Motor neuron (in vitro differentiated cells): Measurements from ENCODE around the gene CUL2. TPM values are rescaled to one million over a fixed set of nuclear protein-coding genes. Genes with fewer than 3 reads are reported as not detected.

Experiments used
- ATAC-seq, 8 experiments: fragments of 200-7000 bp; cut with Tn5 transposase; replicated peaks in 6 of 8; 2 replicates each; pipeline ENCODE4 v1.8.0; 2021; ENCODE audit warnings: mild to moderate bottlenecking in 8 of 8, moderate library complexity in 8 of 8
- H3K27ac ChIP-seq, 2 donors: fragments of 250-450 bp; sonication (Bioruptor Pico); 2 replicates each; pipeline ENCODE4 v1.9.0; 2021; ENCODE audit warnings: antibody characterized with exemption in 2 of 2, mild to moderate bottlenecking in 2 of 2, moderate library complexity in 1 of 2
- H3K4me1 ChIP-seq, 2 donors: fragments of 250-450 bp; sonication (Bioruptor Pico); replicated peaks in 1 of 2; 2 replicates each; pipeline ENCODE4 v1.6.1; 2021; ENCODE audit warnings: antibody characterized with exemption in 2 of 2, mild to moderate bottlenecking in 2 of 2, moderate library complexity in 1 of 2
- H3K4me3 ChIP-seq, 5 donors: fragments of 250-450 bp; sonication (Bioruptor Pico); 2 replicates each; pipeline ENCODE4 v1.9.0; 2021; ENCODE audit warnings: antibody characterized with exemption in 5 of 5, mild to moderate bottlenecking in 5 of 5, moderate library complexity in 4 of 5
- WGBS, 10 experiments: fragments of 450-650 bp; shearing (Covaris generic); methylation state at CpG; one replicate each; pipeline ENCODE4 v1.0.0; 2022; 5-methylcytosine and 5-hydroxymethylcytosine counted together
- in situ Hi-C, 9 experiments: fragments of 400-800 bp; cut with MboI; loops; one replicate each; pipeline ENCODE4 v1.15.0; 2021; ENCODE audit warnings: low sequenced_read_pairs in 9 of 9, low pct_unique_long_range_greater_than_20kb in 2 of 9; ENCODE audit not compliant: unreplicated experiment in 9 of 9
- total RNA-seq, 8 experiments: library from RNA; unstranded; fragments of 300-600 nt; gene quantifications; 2 replicates each; pipeline versions ENCODE4 v1.2.3 to v1.2.4, GENCODE V29; 2022

The CUL2 gene
- total RNA-seq, 8 experiments from 2014 or later: 19.9 to 35.5 (median 30.2) TPM

GRCh38 chr10:34967335-34967880 lies 122.7 kb downstream of the CUL2 start:
- 35 to 100% (median 84%) methylated on average over 1 to 11 of the region's 14 CpGs; no CpG with 5 or more reads in 2 of the 10 experiments for WGBS, 10 experiments
- Histone ChIP-seq H3K27ac (no peak overlapping the region), H3K4me3 (no peak overlapping the region), H3K4me1 (peaks cover 0 to 12% of the 10 kb centered on the region in 2 donors)
- in situ Hi-C loops: loop anchor here in 1 of 9 experiments (25.0 kb wide), 1 partner anchor 255 kb away; no protein-coding TSS in a partner anchor
- peak in 1 of 8 experiments; percentile 81 for ATAC-seq

GRCh38 chr10:34966451-34966850 lies 123.7 kb downstream of the CUL2 start:
- H3K4me3 ChIP-seq: no peak overlapping the region
- ATAC-seq: peak in 4 of 8 experiments; percentile 19 to 89 (median 70)
- WGBS, 10 experiments: 63 to 100% (median 80%) methylated on average over 1 to 5 of the region's 5 CpGs
- H3K4me1 ChIP-seq: peaks cover 0 to 11% of the 10 kb centered on the region in 2 donors
- in situ Hi-C loops: loop anchor here in 1 of 9 experiments (25.0 kb wide), 1 partner anchor 254 kb away; no protein-coding TSS in a partner anchor
- H3K27ac ChIP-seq: no peak overlapping the region

GRCh38 chr10:34966040-34966439 lies 124.1 kb downstream of the CUL2 start:
- peak in 1 of 8 experiments; percentile 58 for ATAC-seq
- in situ Hi-C loops: loop anchor here in 1 of 9 experiments (25.0 kb wide), 1 partner anchor 254 kb away; no protein-coding TSS in a partner anchor
- WGBS, 10 experiments: 83 to 100% methylated on average over 1 to 2 of the region's 5 CpGs; no CpG with 5 or more reads in 8 of the 10 experiments

GRCh38 chr10:34964166-34964800 lies 125.9 kb downstream of the CUL2 start:
- H3K4me3 ChIP-seq: no peak overlapping the region
- WGBS, 10 experiments: 80 to 100% (median 90%) methylated on average over 2 to 12 of the region's 13 CpGs; no CpG with 5 or more reads in 3 of the 10 experiments
- in situ Hi-C loops: loop anchor here in 1 of 9 experiments (25.0 kb wide), 1 partner anchor 252 kb away; no protein-coding TSS in a partner anchor

More at GRCh38 chr10:34966040-34966439, 124.1 kb downstream of the CUL2 start:
- peaks cover 0 to 7% of the 10 kb centered on the region in 2 donors for H3K4me1 ChIP-seq
- H3K4me3 ChIP-seq: no peak overlapping the region
- no peak overlapping the region for H3K27ac ChIP-seq

GRCh38 chr10:34962866-34963265 lies 127.3 kb downstream of the CUL2 start:
- in situ Hi-C loops: loop anchor here in 1 of 9 experiments (25.0 kb wide), 1 partner anchor 251 kb away; no protein-coding TSS in a partner anchor
- Histone ChIP-seq H3K4me3 (no peak overlapping the region), H3K4me1 (peaks cover 3 to 10% of the 10 kb centered on the region in 2 donors), H3K27ac (no peak overlapping the region)
- WGBS, 10 experiments: 60 to 90% (median 80%) methylated on average over 1 to 2 of the region's 2 CpGs; no CpG with 5 or more reads in 5 of the 10 experiments
- ATAC-seq: no peak

More at GRCh38 chr10:34964166-34964800, 125.9 kb downstream of the CUL2 start:
- no peak for ATAC-seq
- Histone ChIP-seq H3K27ac (no peak overlapping the region), H3K4me1 (peaks cover 1 to 6% of the 10 kb centered on the region in 2 donors)

- Histone ChIP-seq H3K4me3 (no peak overlapping the region), H3K4me1 (peaks cover 3 to 9% of the 10 kb centered on the region in 2 donors), H3K27ac (no peak overlapping the region)
- 42 to 100% (median 82%) methylated on average over 1 to 4 of the region's 8 CpGs; no CpG with 5 or more reads in 4 of the 10 experiments for WGBS, 10 experiments
- peak in 4 of 8 experiments; percentile 26 to 71 (median 44) for ATAC-seq
- in situ Hi-C loops: loop anchor here in 1 of 9 experiments (25.0 kb wide), 1 partner anchor 249 kb away; no protein-coding TSS in a partner anchor
Observed at GRCh38 chr10:34960983-34961382, 129.2 kb downstream of the CUL2 start.

GRCh38 chr10:34959786-34960185 lies 130.4 kb downstream of the CUL2 start:
- in situ Hi-C loops: loop anchor here in 1 of 9 experiments (25.0 kb wide), 1 partner anchor 247 kb away; no protein-coding TSS in a partner anchor
- Histone ChIP-seq H3K4me3 (no peak overlapping the region), H3K27ac (no peak overlapping the region), H3K4me1 (peaks cover 3 to 5% of the 10 kb centered on the region in 2 donors)
- ATAC-seq: no peak
- 20 to 100% (median 100%) methylated on average over 1 to 3 of the region's 4 CpGs; no CpG with 5 or more reads in 3 of the 10 experiments for WGBS, 10 experiments

GRCh38 chr10:34959321-34959720 lies 130.8 kb downstream of the CUL2 start:
- ATAC-seq: peak in 6 of 8 experiments; percentile 39 to 99 (median 94)
- in situ Hi-C loops: loop anchor here in 1 of 9 experiments (25.0 kb wide), 1 partner anchor 247 kb away; no protein-coding TSS in a partner anchor
- Histone ChIP-seq H3K4me3 (no peak overlapping the region), H3K4me1 (peaks cover 3 to 5% of the 10 kb centered on the region in 2 donors), H3K27ac (peak overlapping the region; percentile 9 to 12)
- 10 to 96% (median 73%) methylated on average over 2 to 8 of the region's 9 CpGs; no CpG with 5 or more reads in 4 of the 10 experiments for WGBS, 10 experiments

Other genes starting within 250 kb of the CUL2 start
- 100 to 1,000 TPM in 1 of 8 experiments, 10 to 100 TPM in 7; 19.1 to 123 (median 26.4) TPM for gene CREM, start 36.5 kb upstream of the CUL2 start, total RNA-seq
- gene CCNY, start 246.2 kb upstream of the CUL2 start, total RNA-seq: 10 to 100 TPM; 24.8 to 57.1 (median 32.4) TPM